Keratinocyte (primary cell): ENCODE measurements around the gene MISP.

Experiments used
- CTCF ChIP-seq, 3 experiments: IDR thresholded peaks in 1 of 3; conservative IDR thresholded peaks in 1 of 3; optimal IDR thresholded peaks in 1 of 3; 2 replicates in 2 of 3; 3 replicates in 1 of 3; pipeline versions ENCODE3 to v1.5.1; 2011; ENCODE audit warnings: low read length in 3 of 3, mild to moderate bottlenecking in 3 of 3, moderate library complexity in 2 of 3, control low read depth in 1 of 3, inconsistent platforms in 1 of 3; ENCODE audit not compliant: insufficient read depth in 2 of 3; ENCODE audit errors: extremely low read depth in 1 of 3
- EZH2 ChIP-seq: IDR thresholded peaks from one replicate; pipeline ENCODE4 v1.6.1; 2012; ENCODE audit warnings: inconsistent platforms, mild to moderate bottlenecking, low read length, moderate library complexity

- TF ChIP-seq CTCF (optimal IDR thresholded peaks at IDR 0.05 in 1 of 3, IDR thresholded peaks at IDR 0.05 in 1 of 3, conservative IDR thresholded peaks at IDR 0.05 in 1 of 3; ENCODE audit: extremely low read depth in 1 of 3, insufficient read depth in 2 of 3, low read length in 3 of 3) (no peak), EZH2 (no peak)
Observed at GRCh38 chr19:792306-792885, 41.5 kb downstream of the MISP start.
